Measurements from ENCODE around the gene TUBB8.

GRCh38 chr10:79532-80215 lies 30.6 kb upstream of the TUBB8 start:
- TF ChIP-seq POLR2A (IDR thresholded peaks at IDR 0.05): no peak
- TF ChIP-seq CTCF (IDR thresholded peaks at IDR 0.05): no peak
- TF ChIP-seq POLR2AphosphoS5 (IDR thresholded peaks at IDR 0.05): no peak

Data from upper lobe of left lung (tissue), 4 donors.